HG02840 (cell line): Measurements from ENCODE around the gene PARD3B.
A peak's percentile ranks its signal among the peaks of the same experiment; 100 is the strongest.

ENCODE experiments used
- ATAC-seq: cut with Tn5 transposase; IDR thresholded peaks from one replicate; pipeline ENCODE4 v1.9.1; 2021; ENCODE audit warnings: mild to moderate bottlenecking, moderate library complexity, moderate number of reproducible peaks; ENCODE audit not compliant: unreplicated experiment, low FRiP score

The PARD3B gene

DNA sequence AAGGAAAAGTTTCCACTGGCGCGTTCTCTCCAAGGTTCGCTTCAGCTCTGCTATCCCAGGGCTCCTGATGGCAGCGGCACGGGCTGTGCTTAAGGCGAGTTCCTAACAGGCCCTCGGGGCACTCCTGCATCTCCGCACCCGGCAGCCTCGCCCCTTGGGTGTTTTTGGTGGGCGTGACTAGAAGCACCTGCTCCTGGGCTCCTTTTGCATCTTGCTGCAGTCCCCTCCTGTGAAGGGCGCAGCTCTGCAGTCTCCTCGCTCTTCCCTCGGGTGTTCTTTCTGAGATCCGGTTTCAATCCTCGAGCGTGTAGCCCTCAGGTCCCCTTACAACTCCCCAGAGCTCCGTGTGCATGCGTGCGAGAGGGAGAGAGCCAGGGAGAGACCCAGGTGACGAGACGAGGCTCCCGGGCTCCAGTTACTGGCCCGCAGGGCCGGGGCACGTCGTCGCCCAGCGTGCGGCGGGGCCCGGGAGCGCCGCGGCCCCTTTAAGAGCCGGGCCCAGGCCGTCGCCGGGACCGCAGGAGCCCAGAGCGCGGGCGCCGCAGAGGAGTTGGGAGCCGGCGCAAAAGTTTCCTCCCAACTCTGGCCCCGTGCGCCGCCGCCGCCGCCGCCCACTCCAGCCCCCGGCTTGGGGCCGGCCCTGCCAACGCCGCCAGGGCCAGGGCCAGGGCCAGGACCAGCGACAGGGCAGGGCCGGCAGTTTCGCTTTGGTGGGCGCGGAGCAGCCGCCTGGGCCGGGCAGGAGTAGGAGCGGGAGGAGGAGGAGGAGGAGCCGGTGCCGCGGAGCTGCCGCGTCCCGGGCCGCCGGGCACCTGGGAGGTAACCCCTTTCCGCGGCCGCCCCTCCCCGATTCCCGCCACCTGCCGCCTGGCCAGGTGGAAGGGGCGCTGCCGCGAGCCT, at the start of gene PARD3B:
PARD3B (plus strand) TSS at position 515 of the 900 bp plus-strand sequence. CDS start 525 bp downstream, outside the sequence.
- peak; percentile 57 for ATAC-seq

- ATAC-seq = no peak
Observed at GRCh38 chr2:204496779-204497178, 48.5 kb upstream of the PARD3B start.

GRCh38 chr2:204497855-204498254, 47.4 kb upstream of the PARD3B start:
- no peak for ATAC-seq

GRCh38 chr2:204498291-204498690, 47.0 kb upstream of the PARD3B start:
- ATAC-seq = no peak

- no peak for ATAC-seq
Observed at GRCh38 chr2:204503869-204504268, 41.4 kb upstream of the PARD3B start.

DNA sequence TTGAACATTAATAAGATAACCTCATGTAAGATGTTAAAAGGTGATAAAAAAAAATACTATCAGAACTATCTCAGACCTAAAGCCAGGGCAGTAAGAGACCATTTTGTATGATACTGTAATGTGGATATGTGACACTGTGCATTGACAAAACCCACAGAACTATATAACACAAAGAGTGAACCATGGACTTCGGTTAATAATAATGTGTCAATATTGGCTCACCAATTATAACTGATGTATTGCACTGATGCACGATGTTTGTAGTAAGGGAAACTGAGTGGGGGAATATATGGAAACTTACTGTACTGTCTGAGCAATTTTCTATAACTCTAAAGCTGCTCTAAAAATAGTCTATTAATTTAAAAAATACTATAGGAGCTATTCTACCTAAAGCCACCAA, 40.7 kb upstream of the PARD3B start:
- no peak for ATAC-seq

- ATAC-seq = no peak
Observed at GRCh38 chr2:204505488-204505887, 39.8 kb upstream of the PARD3B start.

- ATAC-seq = no peak
Observed at GRCh38 chr2:204505946-204506345, 39.3 kb upstream of the PARD3B start.

- ATAC-seq = no peak
Observed at GRCh38 chr2:204507636-204508035, 37.6 kb upstream of the PARD3B start.

- ATAC-seq = no peak
Observed at GRCh38 chr2:204510709-204511420, 34.4 kb upstream of the PARD3B start.

DNA sequence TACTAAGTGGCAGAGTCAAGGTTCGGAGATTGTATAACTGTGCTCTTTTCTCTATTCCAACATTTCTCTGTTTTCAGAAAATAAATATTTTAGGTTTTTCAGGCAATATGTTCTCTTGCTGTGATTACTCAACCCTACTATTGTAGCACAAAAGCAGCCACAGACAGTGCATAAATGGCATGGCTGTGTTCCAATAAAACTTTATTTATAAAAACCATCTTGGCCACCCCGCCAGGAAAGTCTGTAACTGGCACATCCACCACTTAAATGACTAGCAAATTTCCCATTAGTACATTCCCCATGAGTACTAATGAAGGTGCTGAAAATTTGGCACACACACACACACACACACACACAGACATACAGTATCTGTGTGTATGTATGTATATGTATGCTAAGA, 30.8 kb upstream of the PARD3B start:
- ATAC-seq = no peak

DNA sequence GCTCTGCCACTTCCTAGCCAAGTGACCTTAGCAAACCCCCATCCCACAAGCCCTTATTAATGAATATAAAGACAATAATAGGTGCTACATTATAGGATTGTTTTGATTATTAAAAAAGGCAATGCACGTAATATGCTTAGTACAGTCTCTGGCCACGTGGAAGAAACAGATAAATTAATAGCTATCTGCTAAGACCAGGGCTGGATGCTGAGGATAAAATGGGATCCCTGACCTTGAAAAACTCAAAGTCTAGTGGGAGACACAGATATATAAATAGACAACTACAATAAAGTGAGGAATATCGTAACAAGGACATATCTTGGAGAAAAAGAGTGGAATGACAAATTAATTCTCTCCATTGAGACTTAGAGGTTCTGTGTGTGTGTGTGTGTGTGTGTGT, 29.9 kb upstream of the PARD3B start:
- ATAC-seq = no peak

- ATAC-seq = no peak
Observed at GRCh38 chr2:204517154-204517553, 28.1 kb upstream of the PARD3B start.

DNA sequence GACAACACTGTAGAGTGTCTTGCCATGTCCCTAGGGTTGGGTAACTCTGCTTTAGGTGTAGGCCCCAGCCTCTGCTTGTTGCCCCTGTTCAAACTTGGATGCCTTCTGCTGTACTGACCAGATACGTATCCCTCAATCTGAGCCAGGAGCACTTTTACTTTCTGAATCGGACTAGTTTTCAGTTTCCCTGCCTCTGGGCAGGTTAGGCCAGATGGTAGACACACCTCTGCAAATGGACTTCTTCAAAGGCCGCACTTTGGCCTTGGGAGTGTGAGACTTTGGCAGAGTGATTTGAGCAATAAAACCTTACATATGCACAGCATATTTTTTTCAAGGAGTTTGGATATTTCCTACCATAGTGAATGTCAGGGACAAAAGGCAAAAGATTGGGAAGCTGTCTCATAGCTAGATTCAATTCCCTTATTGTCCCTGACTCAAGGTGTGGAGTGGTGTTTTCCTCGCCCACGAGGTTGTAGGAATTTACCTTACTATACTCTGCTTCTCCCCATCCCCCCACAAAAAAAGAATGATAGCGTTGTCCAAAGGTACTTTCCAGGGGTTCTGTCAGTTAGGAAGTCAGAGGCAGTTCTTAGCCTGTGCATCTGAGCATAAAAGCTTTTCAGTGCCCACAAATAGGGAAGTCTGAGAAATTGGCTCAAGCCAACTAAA, 15.3 kb upstream of the PARD3B start:
- ATAC-seq = no peak

- ATAC-seq = no peak
Observed at GRCh38 chr2:204530464-204530805, 14.8 kb upstream of the PARD3B start.

GRCh38 chr2:204533629-204534370, 11.5 kb upstream of the PARD3B start:
- no peak for ATAC-seq

DNA sequence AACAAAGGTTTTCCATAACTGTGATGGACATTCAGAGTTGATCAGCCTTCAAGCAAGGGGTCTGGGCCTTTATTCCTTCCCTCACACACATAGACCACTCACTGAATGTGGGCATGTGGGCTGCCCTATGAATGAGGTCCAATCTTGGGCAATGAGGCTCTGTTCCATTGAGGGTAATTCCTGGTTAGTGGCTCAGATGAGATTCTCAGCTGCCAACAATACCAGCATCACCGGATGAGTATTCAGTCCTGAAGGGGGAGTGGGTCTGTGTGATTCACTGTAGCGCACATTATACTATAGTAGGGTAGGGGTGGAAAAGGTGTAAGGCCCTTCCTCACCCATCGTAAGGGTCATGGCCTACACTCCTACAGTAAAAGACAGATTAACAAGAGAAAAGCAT, 9.9 kb upstream of the PARD3B start:
- ATAC-seq = no peak

DNA sequence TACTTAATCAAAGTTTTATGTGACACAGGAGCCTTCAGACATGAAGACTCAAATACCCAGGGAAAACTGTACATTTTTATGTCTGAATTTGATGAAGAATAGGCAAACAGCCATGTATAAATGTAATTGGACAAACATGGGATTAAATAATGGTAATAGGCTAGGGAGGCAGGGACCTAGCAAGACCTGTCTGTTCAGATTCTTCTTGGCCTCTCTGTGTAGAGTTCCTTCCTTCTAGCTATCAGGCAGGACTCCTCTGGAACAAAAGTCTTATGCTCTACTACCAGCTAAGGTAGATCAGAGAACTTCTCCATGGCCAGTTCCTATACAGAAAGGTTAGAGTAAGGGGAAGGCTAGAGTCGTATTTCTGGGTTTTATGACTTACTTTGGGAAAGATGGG, 9.5 kb upstream of the PARD3B start:
- ATAC-seq = no peak

GRCh38 chr2:204538182-204539018, 6.9 kb upstream of the PARD3B start:
- ATAC-seq = no peak

DNA sequence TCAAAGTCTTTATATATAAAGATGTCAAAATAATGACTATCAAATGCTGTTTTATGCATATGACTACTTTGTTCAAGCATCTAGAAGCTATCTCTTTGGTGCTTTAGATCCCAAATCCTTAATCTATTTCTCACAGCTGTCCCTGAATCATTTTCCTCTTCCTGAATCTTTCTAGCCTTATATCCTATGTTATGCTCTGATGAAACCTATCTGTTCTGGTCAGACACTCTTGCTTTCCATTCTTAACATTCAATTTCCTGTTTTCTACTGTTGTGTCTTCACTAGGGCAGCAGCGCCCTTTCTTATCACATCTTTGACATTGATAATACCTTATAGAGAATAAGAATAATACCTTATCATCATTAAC, 6.3 kb upstream of the PARD3B start:
- no peak for ATAC-seq
